Peyer's patch (tissue), 4 donors: ENCODE measurements around the gene SNTG2. TPM values are rescaled to one million over a fixed set of nuclear protein-coding genes. Genes with fewer than 3 reads are reported as not detected.

Source experiments
- DNase-seq, 3 donors: peaks; one replicate each; pipeline ENCODE4 v3.0.0-alpha.2; 2017 to 2019
- H3K27ac ChIP-seq, 4 donors: fragments of 200-600 bp; sonication (generic); one replicate each; pipeline ENCODE4 v1.5.1; 2016 to 2019
- H3K27me3 ChIP-seq, 2 donors: fragments of 200-600 bp; sonication (generic); one replicate each; pipeline ENCODE4 v1.5.1; 2019
- H3K36me3 ChIP-seq, 3 donors: fragments of 200-600 bp; sonication (generic); one replicate each; pipeline ENCODE4 v1.5.1; 2016 to 2019
- H3K4me1 ChIP-seq, 4 donors: fragments of 200-600 bp; sonication (generic); one replicate each; pipeline ENCODE4 v1.5.1; 2016 to 2019
- H3K4me3 ChIP-seq, 4 donors: fragments of 200-600 bp; sonication (generic); 1 replicate in 3 of 4; 2 replicates in 1 of 4; pipeline ENCODE4 v1.5.1; 2016 to 2019; ENCODE audit warnings: mild to moderate bottlenecking in 1 of 4
- H3K9me3 ChIP-seq, 4 donors: fragments of 200-600 bp; sonication (generic); one replicate each; pipeline ENCODE4 v1.5.1; 2016 to 2019; ENCODE audit warnings: mild to moderate bottlenecking in 1 of 4
- CTCF ChIP-seq, 6 experiments: fragments of 450-650 bp in 4 of 6; fragments of 200-600 bp in 2 of 6; sonication (generic) in 1 of 6; IDR thresholded peaks; one replicate each; pipeline ENCODE4 v1.5.1; 2017 to 2019; ENCODE audit warnings: antibody characterized with exemption in 6 of 6, mild to moderate bottlenecking in 3 of 6, moderate library complexity in 1 of 6
- POLR2A ChIP-seq, 2 donors: fragments of 450-650 bp; IDR thresholded peaks; one replicate each; pipeline ENCODE4 v1.5.1; 2017; ENCODE audit warnings: antibody characterized with exemption in 2 of 2, mild to moderate bottlenecking in 2 of 2, moderate library complexity in 2 of 2
- total RNA-seq, 4 donors: library from RNA; depleted of rRNA; stranded (reverse); fragments of >200 nt; gene quantifications; one replicate each; pipeline ENCODE4 v1.1.0, GENCODE V29; 2016

The SNTG2 gene
- total RNA-seq, 4 donors from 2014 or later: 1.8 to 65.2 (median 3.9) TPM

- Histone ChIP-seq H3K27me3 (peaks cover 0 to 8% of the 10 kb centered on the region in 2 donors), H3K4me3 (no peak overlapping the region), H3K27ac (no peak overlapping the region), H3K4me1 (peaks cover 0 to 10% (median 0%) of the 10 kb centered on the region in 4 donors), H3K36me3 (no peaks in the 10 kb centered on the region), H3K9me3 (no peaks in the 10 kb centered on the region)
- no peak for DNase-seq
- TF ChIP-seq POLR2A (IDR thresholded peaks at IDR 0.05) (no peak), CTCF (IDR thresholded peaks at IDR 0.05) (no peak)
Measured at GRCh38 chr2:954687-955000, 4.0 kb downstream of the SNTG2 start.

- TF ChIP-seq POLR2A (IDR thresholded peaks at IDR 0.05) (no peak), CTCF (IDR thresholded peaks at IDR 0.05) (no peak)
- no peak for DNase-seq
- H3K9me3 ChIP-seq: no peaks in the 10 kb centered on the region
- no peak overlapping the region for H3K27ac ChIP-seq
- no peaks in the 10 kb centered on the region for H3K36me3 ChIP-seq
- no peaks in the 10 kb centered on the region for H3K4me1 ChIP-seq
- no peak overlapping the region for H3K4me3 ChIP-seq
- no peaks in the 10 kb centered on the region for H3K27me3 ChIP-seq
Measured at GRCh38 chr2:955829-956731, 5.4 kb downstream of the SNTG2 start.

- H3K27me3 ChIP-seq: no peaks in the 10 kb centered on the region
- H3K4me1 ChIP-seq: no peaks in the 10 kb centered on the region
- no peaks in the 10 kb centered on the region for H3K9me3 ChIP-seq
- no peak overlapping the region for H3K27ac ChIP-seq
- H3K36me3 ChIP-seq: no peaks in the 10 kb centered on the region
- no peak for DNase-seq
- no peak overlapping the region for H3K4me3 ChIP-seq
- TF ChIP-seq CTCF (IDR thresholded peaks at IDR 0.05): no peak
- TF ChIP-seq POLR2A (IDR thresholded peaks at IDR 0.05): no peak
Measured at GRCh38 chr2:959457-959856, 8.8 kb downstream of the SNTG2 start.

- no peak for DNase-seq
- Histone ChIP-seq H3K27me3 (no peaks in the 10 kb centered on the region), H3K4me3 (no peak overlapping the region), H3K27ac (no peak overlapping the region), H3K4me1 (no peaks in the 10 kb centered on the region), H3K36me3 (no peaks in the 10 kb centered on the region), H3K9me3 (no peaks in the 10 kb centered on the region)
- no peak for TF ChIP-seq POLR2A (IDR thresholded peaks at IDR 0.05)
- TF ChIP-seq CTCF (IDR thresholded peaks at IDR 0.05): no peak
Measured at GRCh38 chr2:960061-960736, 9.6 kb downstream of the SNTG2 start.

- Histone ChIP-seq H3K9me3 (no peaks in the 10 kb centered on the region), H3K4me3 (no peak overlapping the region), H3K36me3 (no peaks in the 10 kb centered on the region), H3K27me3 (no peaks in the 10 kb centered on the region), H3K27ac (no peak overlapping the region), H3K4me1 (no peaks in the 10 kb centered on the region)
- TF ChIP-seq CTCF (IDR thresholded peaks at IDR 0.05) (no peak), POLR2A (IDR thresholded peaks at IDR 0.05) (no peak)
- no peak for DNase-seq
Measured at GRCh38 chr2:961786-962185, 11.1 kb downstream of the SNTG2 start.
